CD4-positive, alpha-beta T cell treated with Interleukin-17A for 4 hours (primary cell): ENCODE data around the gene GMFB.

Source experiments
- DNase-seq: peaks from one replicate; pipeline ENCODE4 v3.0.0-alpha.2; 2020; ENCODE audit warnings: mixed read lengths

Gene GMFB

GRCh38 chr14:54425068-54425467 lies 63.7 kb downstream of the GMFB start:
- DNase-seq, result no peak
